PC-3 (cell line): Measurements from ENCODE around the gene C6orf47.

ENCODE experiments used
- EZH2phosphoT487 ChIP-seq: fragments of 300-600 bp; sonication (generic); IDR thresholded peaks from 2 replicates; pipeline ENCODE4 v1.6.1; 2018; ENCODE audit warnings: mild to moderate bottlenecking, antibody characterized with exemption, low read length, borderline replicate concordance
- TF ChIP-seq, protein P1 (sequence below): fragments of 300-600 bp; sonication (generic); conservative IDR thresholded peaks from 2 replicates; pipeline ENCODE4 v1.5.1; 2017; ENCODE audit warnings: antibody characterized with exemption, low read depth, mild to moderate bottlenecking, low read length

GRCh38 chr6:31676322-31676903 is 15.8 kb upstream of the C6orf47 start:
- TF ChIP-seq, protein P1, sequence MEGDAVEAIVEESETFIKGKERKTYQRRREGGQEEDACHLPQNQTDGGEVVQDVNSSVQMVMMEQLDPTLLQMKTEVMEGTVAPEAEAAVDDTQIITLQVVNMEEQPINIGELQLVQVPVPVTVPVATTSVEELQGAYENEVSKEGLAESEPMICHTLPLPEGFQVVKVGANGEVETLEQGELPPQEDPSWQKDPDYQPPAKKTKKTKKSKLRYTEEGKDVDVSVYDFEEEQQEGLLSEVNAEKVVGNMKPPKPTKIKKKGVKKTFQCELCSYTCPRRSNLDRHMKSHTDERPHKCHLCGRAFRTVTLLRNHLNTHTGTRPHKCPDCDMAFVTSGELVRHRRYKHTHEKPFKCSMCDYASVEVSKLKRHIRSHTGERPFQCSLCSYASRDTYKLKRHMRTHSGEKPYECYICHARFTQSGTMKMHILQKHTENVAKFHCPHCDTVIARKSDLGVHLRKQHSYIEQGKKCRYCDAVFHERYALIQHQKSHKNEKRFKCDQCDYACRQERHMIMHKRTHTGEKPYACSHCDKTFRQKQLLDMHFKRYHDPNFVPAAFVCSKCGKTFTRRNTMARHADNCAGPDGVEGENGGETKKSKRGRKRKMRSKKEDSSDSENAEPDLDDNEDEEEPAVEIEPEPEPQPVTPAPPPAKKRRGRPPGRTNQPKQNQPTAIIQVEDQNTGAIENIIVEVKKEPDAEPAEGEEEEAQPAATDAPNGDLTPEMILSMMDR = no peak
- TF ChIP-seq EZH2phosphoT487 = no peak
